GM23248 (cell line): Measurements from ENCODE around the gene NHLH1.

Experiments
- EZH2 ChIP-seq: fragments of 200-600 bp; sonication (generic); IDR thresholded peaks from 2 replicates; pipeline ENCODE4 v1.6.1; 2018; ENCODE audit warnings: antibody characterized with exemption, mild to moderate bottlenecking; ENCODE audit not compliant: insufficient read depth, poor library complexity, severe bottlenecking
- EZH2phosphoT487 ChIP-seq: fragments of 200-600 bp; sonication (generic); IDR thresholded peaks from 2 replicates; pipeline ENCODE4 v1.6.1; 2018; ENCODE audit warnings: antibody characterized with exemption, moderate library complexity, mild to moderate bottlenecking, low read depth; ENCODE audit not compliant: insufficient read depth

DNA sequence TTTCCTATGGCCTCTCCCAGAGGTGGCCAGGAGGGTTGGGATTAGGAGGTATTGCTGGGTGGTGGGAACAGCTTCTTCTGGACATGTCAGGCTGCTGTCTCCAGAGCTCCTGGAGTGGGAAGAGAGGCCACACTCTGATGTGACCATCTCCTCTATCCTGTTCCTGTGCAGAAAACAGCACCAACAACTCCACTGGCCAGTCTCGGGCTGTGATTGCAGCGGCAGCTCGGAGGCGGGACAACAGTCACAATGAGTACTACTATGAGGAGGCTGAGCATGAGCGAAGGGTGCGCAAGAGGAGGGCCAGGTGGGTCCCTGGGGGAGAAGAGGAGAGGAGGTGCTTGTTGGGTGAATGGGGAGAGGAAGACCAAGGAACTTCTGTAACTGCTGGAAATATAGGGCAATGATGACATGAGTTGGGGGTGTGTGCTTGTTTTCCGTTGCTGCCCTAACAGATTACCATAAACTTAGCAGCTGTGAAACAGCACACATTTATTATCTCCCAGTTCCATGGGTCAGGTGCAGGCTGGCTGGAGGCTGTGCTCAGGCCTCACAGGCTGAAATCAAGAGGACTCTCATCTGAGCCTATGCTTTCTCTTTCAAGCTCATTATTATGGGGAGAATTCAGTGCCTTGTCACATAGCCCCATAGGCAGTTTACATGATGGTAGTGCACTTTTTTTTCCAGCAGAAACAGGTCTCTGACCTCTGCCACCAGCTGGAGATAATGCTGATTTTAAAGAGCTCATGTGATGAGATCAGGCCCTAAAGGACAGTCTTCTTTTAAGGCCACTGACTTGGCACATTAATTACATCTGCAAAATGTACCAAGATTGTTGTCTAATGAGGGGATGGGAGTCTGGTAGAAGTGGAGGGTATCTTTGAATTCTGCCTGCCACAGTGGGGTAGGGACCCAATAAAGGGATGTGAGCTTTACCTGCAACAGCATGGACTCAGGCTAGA, 54.3 kb downstream of the NHLH1 start:
- no peak for TF ChIP-seq EZH2
- TF ChIP-seq EZH2phosphoT487: no peak
